HepG2 (cell line): ENCODE data around the gene ARHGAP33. TPM values are rescaled to one million over a fixed set of nuclear protein-coding genes. Genes with fewer than 3 reads are reported as not detected.

Source experiments
- BATF2 ChIP-seq: sonication (generic); formaldehyde crosslinking; IDR thresholded peaks from 2 replicates; pipeline ENCODE4 v1.8.0; 2022; ENCODE audit warnings: mild to moderate bottlenecking, missing genetic modification reagents, moderate library complexity
- CHD4 ChIP-seq: fragments of 200-600 bp; sonication (generic); IDR thresholded peaks from 2 replicates; pipeline ENCODE4 v1.7.0; 2017; ENCODE audit warnings: mild to moderate bottlenecking, low read length, borderline replicate concordance
- DMAP1 ChIP-seq: IDR thresholded peaks from 2 replicates; pipeline ENCODE4 v1.6.1; 2016
- ERF ChIP-seq: IDR thresholded peaks from 2 replicates; pipeline ENCODE4 v1.6.1; 2018; ENCODE audit warnings: missing biosample characterization, missing genetic modification reagents
- GRHL1 ChIP-seq: sonication (generic); formaldehyde crosslinking; conservative IDR thresholded peaks from 2 replicates; pipeline ENCODE4 v1.8.0; 2022; ENCODE audit warnings: missing genetic modification reagents
- JARID2 ChIP-seq: sonication (generic); formaldehyde crosslinking; IDR thresholded peaks from 2 replicates; pipeline ENCODE4 v1.8.1; 2023; ENCODE audit warnings: missing genetic modification reagents, inconsistent platforms; ENCODE audit not compliant: insufficient replicate concordance
- MXI1 ChIP-seq: IDR thresholded peaks from 3 replicates; pipeline ENCODE4 v1.6.1; 2012; ENCODE audit warnings: low read depth, low read length, inconsistent platforms, borderline replicate concordance
- NFAT5 ChIP-seq: sonication (generic); formaldehyde crosslinking; IDR thresholded peaks from 2 replicates; pipeline ENCODE4 v1.4.0; 2020; ENCODE audit warnings: missing genetic modification reagents
- RARA ChIP-seq: IDR thresholded peaks from 2 replicates; pipeline ENCODE4 v1.6.1; 2016; ENCODE audit warnings: missing genetic modification reagents, missing compliant biosample characterization
- SCMH1 ChIP-seq: sonication (generic); formaldehyde crosslinking; IDR thresholded peaks from 2 replicates; pipeline ENCODE4 v1.9.0; 2021; ENCODE audit warnings: missing genetic modification reagents, mild to moderate bottlenecking, borderline replicate concordance
- SIN3B ChIP-seq: fragments of 150-350 bp; IDR thresholded peaks from 2 replicates; pipeline ENCODE4 v1.6.1; 2014; ENCODE audit warnings: low read length
- TCF7 ChIP-seq: sonication (generic); IDR thresholded peaks from 2 replicates; pipeline ENCODE4 v1.6.1; 2016; ENCODE audit warnings: antibody characterized with exemption, low read depth
- ZFP36 ChIP-seq: fragments of 150-350 bp; IDR thresholded peaks from 2 replicates; pipeline ENCODE4 v1.6.1; 2018; ENCODE audit warnings: borderline replicate concordance, low read length, low read depth; ENCODE audit not compliant: partially characterized antibody
- ZNF260 ChIP-seq: sonication (generic); formaldehyde crosslinking; IDR thresholded peaks from 2 replicates; pipeline ENCODE4 v1.4.0; 2020; ENCODE audit warnings: missing genetic modification reagents, low read depth, mild to moderate bottlenecking, borderline replicate concordance
- ZNF3 ChIP-seq: IDR thresholded peaks from 2 replicates; pipeline ENCODE4 v1.7.0; 2017; ENCODE audit warnings: inconsistent platforms
- ZNF513 ChIP-seq: sonication (generic); formaldehyde crosslinking; conservative IDR thresholded peaks from 2 replicates; pipeline ENCODE4 v1.5.0; 2020; ENCODE audit warnings: missing genetic modification reagents
- ZNF564 ChIP-seq: sonication (generic); formaldehyde crosslinking; IDR thresholded peaks from 2 replicates; pipeline ENCODE4 v1.8.1; 2023; ENCODE audit warnings: mild to moderate bottlenecking, missing genetic modification reagents
- ZNF784 ChIP-seq: sonication (generic); formaldehyde crosslinking; IDR thresholded peaks from 2 replicates; pipeline ENCODE4 v1.5.1; 2020; ENCODE audit warnings: missing genetic modification reagents, mild to moderate bottlenecking, borderline replicate concordance
- ZNF788 ChIP-seq: sonication (generic); formaldehyde crosslinking; IDR thresholded peaks from 2 replicates; pipeline ENCODE4 v1.5.0; 2020; ENCODE audit warnings: mild to moderate bottlenecking, missing genetic modification reagents, borderline replicate concordance
- polyA plus RNA-seq, 8 experiments: library from polyadenylated mRNA; depleted of rRNA in 3 of 8; stranded (reverse) in 7 of 8; unstranded in 1 of 8; fragments of >200 nt; fragmentation: Illumina TruSeq in 4 of 8; extraction: Trizol in 4 of 8; gene quantifications; 2 replicates each; pipeline versions ENCODE4 v1.2.1 to v1.2.3, GENCODE V29; 2011 to 2016; ENCODE audit warnings: low read depth in 4 of 8, missing spikeins in 1 of 8, mixed read lengths in 1 of 8; ENCODE audit not compliant: insufficient read depth in 1 of 8
- total RNA-seq, 5 experiments: library from RNA; depleted of rRNA; stranded (reverse); fragments of >200 nt; fragmentation: Illumina TruSeq; extraction: Trizol; gene quantifications; 2 replicates each; pipeline ENCODE4 v1.2.3, GENCODE V29; 2016; ENCODE audit warnings: low read depth in 1 of 5

Gene ARHGAP33
- total and polyA plus RNA-seq, 2 of the 13 experiments (the other 11 are each of a cell fraction or from before 2014, with no cell fraction given) = 1.3 to 2.7 TPM

GRCh38 chr19:35757749-35758608, 17.4 kb upstream of the ARHGAP33 start, which contains the start of gene PROSER3 (continued):
- TF ChIP-seq JARID2 (CRISPR knock-in tag) (no peak), CHD4 (no peak), SIN3B (0 out of 2 replicates have a peak, but pooled peaks have one; percentile 18), ZNF788 (no peak), MXI1 (peak; percentile 87; the same call in 2 of the 3 replicates), ZNF513 (0 out of 2 replicates have a peak, but pooled peaks have one; percentile 35), SCMH1 (no peak), ZNF564 (no peak), ZNF3 (CRISPR knock-in tag) (no peak; the same call in 1 of the 2 replicates), ERF (0 out of 2 replicates have a peak, but pooled peaks have one; percentile 38), TCF7 (peak; percentile 50), BATF2 (CRISPR knock-in tag) (no peak), RARA (CRISPR knock-in tag) (no peak), ZFP36 (no peak), ZNF784 (CRISPR knock-in tag) (no peak), ZNF260 (no peak), GRHL1 (CRISPR knock-in tag) (no peak), DMAP1 (peak; percentile 67; the same call in 1 of the 2 replicates), NFAT5 (CRISPR knock-in tag) (0 out of 2 replicates have a peak, but pooled peaks have one; percentile 65)
